LHCN-M2 (cell line): ENCODE measurements around the gene EDEM1. TPM values are rescaled to one million over a fixed set of nuclear protein-coding genes. Genes with fewer than 3 reads are reported as not detected.

Source experiments
- DNase-seq: peaks from one replicate; pipeline ENCODE4 v3.0.0-alpha.2; 2012; ENCODE audit warnings: low read depth
- total RNA-seq: library from RNA; depleted of rRNA; stranded (reverse); fragments of >200 nt; gene quantifications from 2 replicates; pipeline ENCODE4 v1.2.3, GENCODE V29; 2014; rRNA removed

EDEM1 gene
- total RNA-seq, 1 experiment from 2014 or later, result 25.7 TPM

GRCh38 chr3:5267889-5268288 lies 80.4 kb downstream of the EDEM1 start:
- DNase-seq, result no peak

Other genes with a start within 250 kb of the EDEM1 start
- gene BHLHE40, start 208.3 kb upstream of the EDEM1 start, total RNA-seq, result 19.8 and 21.0 TPM in 2 replicates
- 45.3 and 56.7 TPM in 2 replicates for gene ARL8B, start 65.4 kb upstream of the EDEM1 start, total RNA-seq